Astrocyte (in vitro differentiated cells and primary cell): ENCODE results near the gene ING4. TPM values are rescaled to one million over a fixed set of nuclear protein-coding genes. Genes with fewer than 3 reads are reported as not detected.

Experiments used
- DNase-seq: peaks from one replicate; pipeline ENCODE4 v3.0.0-alpha.2; 2010; ENCODE audit warnings: low read depth
- FAIRE-seq: peaks from 2 replicates; lab custom pipeline; 2011; peaks lifted over from hg19 to GRCh38; lab: Jason Lieb, UNC
- H2AFZ ChIP-seq: 2 replicates; pipeline ENCODE4 v1.6.0; 2012; ENCODE audit warnings: low read depth, low read length, inconsistent platforms
- H3K27ac ChIP-seq: 2 replicates; pipeline ENCODE4 v1.5.1; 2011; ENCODE audit warnings: low read depth, low read length, inconsistent platforms
- H3K27me3 ChIP-seq: 2 replicates; pipeline ENCODE4 v1.6.0; 2011; ENCODE audit warnings: low read length, inconsistent platforms; ENCODE audit not compliant: insufficient read depth
- H3K36me3 ChIP-seq: 2 replicates; pipeline ENCODE4 v1.5.1; 2011; ENCODE audit warnings: low read length, inconsistent platforms; ENCODE audit not compliant: insufficient read depth
- H3K4me1 ChIP-seq: 2 replicates; pipeline ENCODE4 v1.5.1; 2011; ENCODE audit warnings: low read length, inconsistent platforms; ENCODE audit not compliant: insufficient read depth
- H3K4me2 ChIP-seq: 2 replicates; pipeline ENCODE4 v1.6.0; 2012; ENCODE audit warnings: low read length, inconsistent platforms
- H3K4me3 ChIP-seq: 2 replicates; pipeline ENCODE4 v1.5.1; 2011; ENCODE audit warnings: low read depth, mild to moderate bottlenecking, low read length, inconsistent platforms; ENCODE audit not compliant: insufficient read depth
- H3K79me2 ChIP-seq: 2 replicates; pipeline ENCODE4 v1.6.0; 2012; ENCODE audit warnings: mild to moderate bottlenecking, low read length, inconsistent platforms; ENCODE audit not compliant: insufficient read depth
- H3K9ac ChIP-seq: 2 replicates; pipeline ENCODE4 v1.6.0; 2012; ENCODE audit warnings: mild to moderate bottlenecking, low read length, inconsistent platforms
- H3K9me3 ChIP-seq: 2 replicates; pipeline ENCODE4 v1.5.1; 2012; ENCODE audit warnings: low read depth, mild to moderate bottlenecking, low read length, inconsistent platforms; ENCODE audit not compliant: insufficient read depth
- H4K20me1 ChIP-seq: 2 replicates; pipeline ENCODE4 v1.6.0; 2012; ENCODE audit warnings: low read length, inconsistent platforms; ENCODE audit not compliant: insufficient read depth
- H3K27ac Mint-ChIP-seq: one replicate; pipeline ENCODE4 v1.8.0; 2021; ENCODE audit warnings: mild to moderate bottlenecking, mixed read lengths; ENCODE audit not compliant: unreplicated experiment
- H3K27me3 Mint-ChIP-seq: one replicate; pipeline ENCODE4 v1.8.0; 2021; ENCODE audit warnings: low read depth, mixed read lengths; ENCODE audit not compliant: unreplicated experiment
- H3K36me3 Mint-ChIP-seq: one replicate; pipeline ENCODE4 v1.8.0; 2021; ENCODE audit warnings: low read depth, mixed read lengths; ENCODE audit not compliant: unreplicated experiment
- H3K4me1 Mint-ChIP-seq: one replicate; pipeline ENCODE4 v1.8.0; 2021; ENCODE audit warnings: low read depth, mixed read lengths; ENCODE audit not compliant: unreplicated experiment
- H3K4me3 Mint-ChIP-seq: one replicate; pipeline ENCODE4 v1.8.0; 2021; ENCODE audit warnings: mild to moderate bottlenecking, moderate library complexity, mixed read lengths; ENCODE audit not compliant: unreplicated experiment
- H3K9me3 Mint-ChIP-seq: one replicate; pipeline ENCODE4 v1.8.0; 2021; ENCODE audit warnings: mild to moderate bottlenecking, mixed read lengths; ENCODE audit not compliant: unreplicated experiment
- EZH2 ChIP-seq: IDR thresholded peaks from 2 replicates; pipeline ENCODE4 v1.6.1; 2012; ENCODE audit warnings: mild to moderate bottlenecking, low read length, inconsistent platforms; ENCODE audit not compliant: insufficient read depth
- total RNA-seq: library from RNA; stranded (reverse); gene quantifications from 2 replicates; pipeline ENCODE4 v1.2.1, GENCODE V29; 2021
- TF ChIP-seq, protein P1 (sequence below): IDR thresholded peaks from 2 replicates; pipeline ENCODE4 v1.5.1; 2011; ENCODE audit warnings: low read depth, mild to moderate bottlenecking, inconsistent platforms, low read length, moderate library complexity; ENCODE audit not compliant: insufficient read depth

Gene ING4
- total RNA-seq, 1 donor from 2014 or later: 30.9 TPM

DNA sequence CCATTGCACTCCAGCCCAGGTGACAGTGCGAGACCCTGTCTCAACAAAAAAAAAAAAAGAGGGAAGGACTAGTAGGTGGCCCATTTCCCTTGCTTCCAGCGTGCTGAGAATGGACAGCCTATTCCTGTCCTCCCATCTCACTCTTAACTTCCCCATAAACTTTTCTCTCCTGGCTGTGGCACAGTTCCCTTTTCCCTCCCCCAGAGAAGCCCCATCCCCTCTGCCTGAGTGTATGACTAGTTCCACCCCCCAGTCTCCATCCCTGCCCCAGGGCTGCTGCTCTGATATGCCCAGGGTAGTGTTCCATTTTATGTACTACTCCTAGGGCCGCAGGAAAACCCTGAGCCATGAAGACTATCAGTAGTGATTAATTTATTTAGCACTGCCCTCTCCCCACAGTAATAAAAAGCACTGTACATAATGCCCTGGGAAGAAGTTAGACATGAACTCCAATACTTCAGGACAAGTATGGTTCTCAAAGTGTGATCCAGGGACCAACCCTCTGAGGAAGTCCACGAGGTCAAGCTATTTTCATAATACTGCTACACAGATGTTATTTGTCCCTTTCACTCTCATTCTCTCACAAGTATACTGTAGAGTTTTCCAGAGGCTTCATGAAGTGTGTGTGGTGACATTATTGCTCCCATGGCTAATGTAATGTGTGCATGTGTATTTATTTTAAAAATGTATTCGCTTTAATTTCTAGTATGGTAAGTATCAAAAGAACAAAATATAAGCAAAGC, 44.3 kb downstream of the ING4 start:
- no peak overlapping the region for H3K4me3 Mint-ChIP-seq
- no peak for FAIRE-seq

DNA sequence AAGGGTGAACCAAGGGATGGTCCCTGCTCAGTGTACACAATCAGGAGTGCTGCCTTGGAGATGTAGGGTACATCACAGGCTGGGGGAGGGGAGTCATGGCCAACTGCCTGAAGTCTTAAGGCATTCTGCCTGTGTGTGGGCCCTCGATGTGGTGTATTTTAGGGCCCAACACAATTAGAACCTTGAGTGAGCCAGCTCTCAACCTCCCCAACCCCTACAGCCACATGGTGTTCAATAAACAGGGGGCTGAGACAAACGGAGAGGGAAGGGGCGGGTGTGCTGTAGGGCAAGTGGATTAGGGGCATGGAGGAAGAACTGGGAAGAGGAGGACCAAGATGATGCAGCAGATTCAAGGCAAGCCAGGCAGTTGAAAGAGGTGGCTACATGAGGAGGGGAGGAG, 47.1 kb downstream of the ING4 start:
- H4K20me1 ChIP-seq: no peaks in the 10 kb centered on the region
- Mint-ChIP-seq H3K4me3 (no peak overlapping the region), H3K27me3 (peaks cover 10% of the 10 kb centered on the region), H3K36me3 (no peaks in the 10 kb centered on the region), H3K4me1 (peaks cover 23% of the 10 kb centered on the region), H3K9me3 (no peaks in the 10 kb centered on the region), H3K27ac (no peak overlapping the region)
- FAIRE-seq (no peak), DNase-seq (no peak)
- H3K9ac ChIP-seq: no peak overlapping the region
- H3K9me3 ChIP-seq: no peaks in the 10 kb centered on the region
- no peak overlapping the region for H3K27ac ChIP-seq
- no peak for TF ChIP-seq EZH2
- TF ChIP-seq, protein P1, sequence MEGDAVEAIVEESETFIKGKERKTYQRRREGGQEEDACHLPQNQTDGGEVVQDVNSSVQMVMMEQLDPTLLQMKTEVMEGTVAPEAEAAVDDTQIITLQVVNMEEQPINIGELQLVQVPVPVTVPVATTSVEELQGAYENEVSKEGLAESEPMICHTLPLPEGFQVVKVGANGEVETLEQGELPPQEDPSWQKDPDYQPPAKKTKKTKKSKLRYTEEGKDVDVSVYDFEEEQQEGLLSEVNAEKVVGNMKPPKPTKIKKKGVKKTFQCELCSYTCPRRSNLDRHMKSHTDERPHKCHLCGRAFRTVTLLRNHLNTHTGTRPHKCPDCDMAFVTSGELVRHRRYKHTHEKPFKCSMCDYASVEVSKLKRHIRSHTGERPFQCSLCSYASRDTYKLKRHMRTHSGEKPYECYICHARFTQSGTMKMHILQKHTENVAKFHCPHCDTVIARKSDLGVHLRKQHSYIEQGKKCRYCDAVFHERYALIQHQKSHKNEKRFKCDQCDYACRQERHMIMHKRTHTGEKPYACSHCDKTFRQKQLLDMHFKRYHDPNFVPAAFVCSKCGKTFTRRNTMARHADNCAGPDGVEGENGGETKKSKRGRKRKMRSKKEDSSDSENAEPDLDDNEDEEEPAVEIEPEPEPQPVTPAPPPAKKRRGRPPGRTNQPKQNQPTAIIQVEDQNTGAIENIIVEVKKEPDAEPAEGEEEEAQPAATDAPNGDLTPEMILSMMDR: no peak
- no peaks in the 10 kb centered on the region for H3K36me3 ChIP-seq
- no peaks in the 10 kb centered on the region for H3K27me3 ChIP-seq
- H3K4me1 ChIP-seq: peaks cover 21% of the 10 kb centered on the region
- no peak overlapping the region for H3K4me3 ChIP-seq
- no peaks in the 10 kb centered on the region for H3K79me2 ChIP-seq
- peak overlapping the region; percentile 54 for H2AFZ ChIP-seq
- no peak overlapping the region for H3K4me2 ChIP-seq

More for the DNA sequence above, 44.3 kb downstream of the ING4 start:
- Histone ChIP-seq H3K4me3 (no peak overlapping the region), H3K27ac (no peak overlapping the region), H4K20me1 (no peaks in the 10 kb centered on the region), H3K36me3 (no peaks in the 10 kb centered on the region), H3K9ac (no peak overlapping the region), H3K4me1 (peaks cover 8% of the 10 kb centered on the region), H3K27me3 (no peaks in the 10 kb centered on the region), H3K79me2 (no peaks in the 10 kb centered on the region), H2AFZ (no peak overlapping the region), H3K9me3 (no peaks in the 10 kb centered on the region), H3K4me2 (no peak overlapping the region)
- H3K36me3 Mint-ChIP-seq: no peaks in the 10 kb centered on the region
- no peaks in the 10 kb centered on the region for H3K9me3 Mint-ChIP-seq
- H3K4me1 Mint-ChIP-seq: peaks cover 3% of the 10 kb centered on the region
- peaks cover 10% of the 10 kb centered on the region for H3K27me3 Mint-ChIP-seq
- H3K27ac Mint-ChIP-seq: no peak overlapping the region
- no peak for DNase-seq
- TF ChIP-seq EZH2: no peak
- TF ChIP-seq, protein P1: no peak
